Measurements from ENCODE around the gene SCN10A. TPM values are rescaled to one million over a fixed set of nuclear protein-coding genes. Genes with fewer than 3 reads are reported as not detected.

Gene SCN10A
- total RNA-seq, 1 donor from 2014 or later, result not detected

DNA sequence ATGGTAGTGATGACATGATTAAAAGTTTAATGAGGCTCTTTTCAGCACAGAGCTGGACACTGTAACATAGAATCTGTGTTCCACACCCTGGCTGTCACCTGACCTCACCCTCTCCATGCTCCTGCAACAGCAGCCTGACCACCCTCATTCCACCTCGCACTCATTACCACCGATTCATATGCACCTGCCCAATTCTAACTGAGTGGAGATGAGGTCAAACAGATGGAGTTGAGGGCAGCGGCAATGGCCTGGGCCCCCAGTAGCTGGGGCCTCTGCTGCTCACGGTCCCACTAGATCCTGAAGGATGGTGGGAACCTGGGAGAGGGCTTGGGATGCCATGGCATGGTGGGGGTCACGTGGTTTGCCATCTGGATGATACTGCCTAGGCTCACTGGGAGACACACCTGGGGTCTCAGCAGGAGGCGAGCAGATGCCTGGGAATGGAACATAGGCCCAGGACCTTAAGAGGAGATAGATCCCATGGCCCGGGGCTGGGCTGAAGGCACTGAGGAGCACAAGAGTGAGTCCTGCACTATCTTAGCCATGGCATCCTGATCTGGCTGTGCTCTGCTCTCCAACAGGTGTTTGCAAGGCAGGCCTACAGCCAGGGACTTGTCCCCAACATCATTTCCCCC, 167.9 kb downstream of the SCN10A start:
- H3K4me1 Mint-ChIP-seq (ENCODE audit: low read depth, unreplicated experiment), result no peaks in the 10 kb centered on the region
- H3K36me3 Mint-ChIP-seq (ENCODE audit: unreplicated experiment), result no peaks in the 10 kb centered on the region
- H3K27ac Mint-ChIP-seq (ENCODE audit: unreplicated experiment), result no peak overlapping the region
- TF ChIP-seq, protein P1, sequence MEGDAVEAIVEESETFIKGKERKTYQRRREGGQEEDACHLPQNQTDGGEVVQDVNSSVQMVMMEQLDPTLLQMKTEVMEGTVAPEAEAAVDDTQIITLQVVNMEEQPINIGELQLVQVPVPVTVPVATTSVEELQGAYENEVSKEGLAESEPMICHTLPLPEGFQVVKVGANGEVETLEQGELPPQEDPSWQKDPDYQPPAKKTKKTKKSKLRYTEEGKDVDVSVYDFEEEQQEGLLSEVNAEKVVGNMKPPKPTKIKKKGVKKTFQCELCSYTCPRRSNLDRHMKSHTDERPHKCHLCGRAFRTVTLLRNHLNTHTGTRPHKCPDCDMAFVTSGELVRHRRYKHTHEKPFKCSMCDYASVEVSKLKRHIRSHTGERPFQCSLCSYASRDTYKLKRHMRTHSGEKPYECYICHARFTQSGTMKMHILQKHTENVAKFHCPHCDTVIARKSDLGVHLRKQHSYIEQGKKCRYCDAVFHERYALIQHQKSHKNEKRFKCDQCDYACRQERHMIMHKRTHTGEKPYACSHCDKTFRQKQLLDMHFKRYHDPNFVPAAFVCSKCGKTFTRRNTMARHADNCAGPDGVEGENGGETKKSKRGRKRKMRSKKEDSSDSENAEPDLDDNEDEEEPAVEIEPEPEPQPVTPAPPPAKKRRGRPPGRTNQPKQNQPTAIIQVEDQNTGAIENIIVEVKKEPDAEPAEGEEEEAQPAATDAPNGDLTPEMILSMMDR (IDR thresholded peaks at IDR 0.05; ENCODE audit: partially characterized antibody, unreplicated experiment), result no peak
- peaks cover 3% of the 10 kb centered on the region for H3K9me3 Mint-ChIP-seq (ENCODE audit: unreplicated experiment)
- peak overlapping the region; percentile 81 for H3K4me3 Mint-ChIP-seq (ENCODE audit: unreplicated experiment)
- H3K27me3 Mint-ChIP-seq (ENCODE audit: unreplicated experiment), result peaks cover 11% of the 10 kb centered on the region
- DNase-seq, result no peak

DNA sequence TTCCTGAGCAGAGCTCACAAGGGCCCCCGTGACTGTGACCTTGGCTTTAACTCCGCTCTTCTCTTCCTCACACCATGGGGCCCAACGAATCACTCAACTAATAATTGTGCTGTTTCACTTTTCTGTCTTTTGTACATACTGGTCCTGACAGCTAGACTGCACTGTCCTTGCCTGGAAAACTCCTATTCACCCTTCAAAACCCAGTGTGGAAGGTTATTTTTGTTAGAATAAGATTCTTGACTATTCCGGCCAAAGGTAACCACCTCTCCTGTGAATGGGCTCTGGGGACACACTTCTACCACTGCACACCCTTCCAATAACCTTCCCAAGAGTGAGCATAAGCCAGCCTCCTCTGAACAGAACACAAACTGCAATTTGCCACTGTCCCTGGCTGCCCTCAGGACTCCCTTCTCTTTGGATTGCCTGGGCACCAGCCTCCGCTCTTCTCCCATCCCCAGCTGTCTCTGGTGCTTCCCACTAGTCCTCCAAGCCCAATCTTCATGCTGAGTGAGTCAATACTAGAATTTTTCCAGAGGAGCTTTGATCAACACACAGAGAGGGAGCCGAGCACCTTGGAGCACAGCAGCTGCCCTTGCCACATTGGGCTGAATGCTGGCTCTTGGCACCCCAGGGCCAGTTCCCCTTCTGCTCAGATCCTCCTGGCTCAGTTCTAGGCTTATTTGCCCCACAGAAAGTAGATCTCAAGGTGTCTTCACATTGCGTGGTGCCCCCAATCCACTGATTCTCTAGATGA, 168.6 kb downstream of the SCN10A start:
- Mint-ChIP-seq H3K27me3 (ENCODE audit: unreplicated experiment) (peaks cover 12% of the 10 kb centered on the region), H3K4me3 (ENCODE audit: unreplicated experiment) (no peak overlapping the region), H3K27ac (ENCODE audit: unreplicated experiment) (no peak overlapping the region), H3K4me1 (ENCODE audit: low read depth, unreplicated experiment) (peaks cover 2% of the 10 kb centered on the region), H3K36me3 (ENCODE audit: unreplicated experiment) (no peaks in the 10 kb centered on the region), H3K9me3 (ENCODE audit: unreplicated experiment) (peaks cover 5% of the 10 kb centered on the region)
- DNase-seq, result no peak
- TF ChIP-seq, protein P1 (IDR thresholded peaks at IDR 0.05; ENCODE audit: partially characterized antibody, unreplicated experiment), result no peak

Other genes starting within 250 kb of the SCN10A start
- gene SCN5A, start 166.5 kb downstream of the SCN10A start, total RNA-seq (ENCODE audit: unreplicated experiment), result 4.8 TPM
- 0.78 TPM for gene SCN11A, start 235.7 kb upstream of the SCN10A start, total RNA-seq (ENCODE audit: unreplicated experiment)
- gene WDR48, start 235.8 kb upstream of the SCN10A start, total RNA-seq (ENCODE audit: unreplicated experiment), result 64.3 TPM

Data from glutamatergic neuron (in vitro differentiated cells).